ENCODE measurements around the gene OR8I2.
"Not testable (repeated sequence)": the region's sequence is repeated elsewhere in the genome, so short reads cannot be mapped to it uniquely, and the experiment has no call there.

The OR8I2 gene

DNA sequence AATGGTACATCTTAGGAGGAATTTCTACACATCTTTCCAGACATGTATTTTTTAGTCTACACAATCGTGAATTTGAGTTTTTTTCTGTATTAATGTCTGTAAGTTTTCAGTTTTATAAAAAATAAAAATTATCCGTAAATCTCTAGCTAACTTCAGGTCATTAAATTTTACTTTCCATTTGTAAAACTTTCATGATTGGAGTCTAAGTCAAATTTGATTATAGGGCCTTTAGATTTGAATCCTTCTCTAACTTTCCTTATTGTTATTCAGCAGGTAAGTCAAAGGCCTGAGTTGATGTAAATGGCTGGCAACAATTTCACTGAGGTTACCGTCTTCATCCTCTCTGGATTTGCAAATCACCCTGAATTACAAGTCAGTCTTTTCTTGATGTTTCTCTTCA is at the start of gene OR8I2:
Gene OR8I2, plus strand, starts transcription at position 301 of the 400 bp plus-strand sequence. Its CDS starts 0 bp downstream, at position 301.
- DNase-seq, result no peak

DNA sequence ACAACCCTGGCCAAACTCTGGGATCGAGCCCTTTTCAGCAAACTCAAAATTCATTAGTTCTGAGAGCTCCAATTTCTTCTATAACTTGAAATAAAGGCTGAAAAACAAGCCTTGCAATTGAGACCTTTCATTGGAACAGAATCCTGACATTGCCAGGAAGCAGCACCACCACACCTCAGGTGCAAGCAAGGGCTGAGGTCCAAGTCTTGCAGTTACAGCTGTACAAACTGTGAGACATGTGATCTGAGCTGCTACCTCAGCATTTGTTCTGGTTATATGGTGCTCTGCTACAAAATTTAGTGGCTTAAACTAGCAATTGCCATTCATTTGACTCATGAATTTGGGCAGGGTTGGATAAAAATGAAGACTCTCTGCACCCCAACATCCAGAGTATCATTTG is 47.6 kb upstream of the OR8I2 start:
- no peak for DNase-seq

GRCh38 chr11:56048480-56048879 is 44.6 kb upstream of the OR8I2 start:
- DNase-seq, result no peak

- DNase-seq, result no peak
Measured at GRCh38 chr11:56049487-56049886, 43.6 kb upstream of the OR8I2 start.

- not testable (repeated sequence) for DNase-seq
Measured at GRCh38 chr11:56056366-56056765, 36.7 kb upstream of the OR8I2 start.

GRCh38 chr11:56057661-56058237 is 35.4 kb upstream of the OR8I2 start:
- DNase-seq, result not testable (repeated sequence)

GRCh38 chr11:56058260-56058780 is 34.8 kb upstream of the OR8I2 start:
- not testable (repeated sequence) for DNase-seq

DNA sequence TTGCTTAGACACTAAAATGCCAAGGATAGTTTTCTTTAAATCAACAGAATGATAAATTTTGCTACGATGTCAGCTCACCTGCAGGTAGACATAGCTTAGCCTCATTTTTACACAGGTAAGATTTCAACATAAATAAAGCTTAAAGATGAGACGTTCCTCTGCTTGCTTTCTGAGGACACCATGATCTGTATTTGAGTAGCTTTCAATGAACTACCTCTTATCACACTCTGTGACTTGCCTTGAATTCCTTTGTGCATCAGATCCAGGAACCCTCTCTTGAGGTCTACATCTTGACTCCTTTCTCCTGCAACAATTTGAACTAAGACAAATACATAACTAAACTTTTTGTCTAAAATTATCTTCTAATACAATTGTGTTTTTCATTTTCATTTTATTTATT is 26.1 kb upstream of the OR8I2 start:
- DNase-seq, result no peak

- no peak for DNase-seq
Measured at GRCh38 chr11:56089697-56090096, 3.4 kb upstream of the OR8I2 start.

DNA sequence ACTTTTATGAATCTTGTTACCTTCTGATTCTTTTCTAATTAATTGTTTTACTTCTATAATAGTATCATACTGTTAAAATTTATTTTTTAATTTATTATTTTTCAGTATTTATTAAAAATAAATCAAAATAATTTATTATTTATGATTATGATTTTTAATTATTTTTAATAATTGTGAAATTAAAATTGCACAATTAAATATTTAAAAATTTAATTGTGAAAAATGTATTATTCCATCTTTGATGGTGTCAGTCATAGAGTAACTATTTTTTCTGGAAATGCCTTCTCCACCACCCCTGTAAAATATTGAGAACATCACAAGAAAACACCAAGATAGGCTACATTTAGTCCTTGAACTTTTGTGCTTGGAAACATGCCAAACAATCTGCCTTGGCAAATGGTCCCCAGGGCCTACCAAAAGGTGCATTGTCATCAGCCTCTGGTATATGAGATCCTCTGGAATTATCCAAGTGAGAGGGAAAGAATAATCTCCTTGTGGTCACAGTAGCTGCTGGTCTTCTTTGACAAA is 10.2 kb downstream of the OR8I2 start, which contains the start of gene OR8H2:
Gene OR8H2, plus strand, starts transcription at position 478 of the 528 bp plus-strand sequence. CDS start 1,356 bp downstream, outside the sequence.
- DNase-seq, result no peak

- DNase-seq, result no peak
Measured at GRCh38 chr11:56122073-56122472, 29.0 kb downstream of the OR8I2 start, which contains the start of gene OR8H3. TSS of gene OR8H3 (plus strand) at chr11:56122373. CDS start at chr11:56122373, 0 bp downstream.

GRCh38 chr11:56140151-56140661 is 47.1 kb downstream of the OR8I2 start, which contains the start of gene OR8J3:
TSS of gene OR8J3 (minus strand) at chr11:56140201. CDS start at chr11:56137718, 2,483 bp downstream.
- DNase-seq, result no peak

DNA sequence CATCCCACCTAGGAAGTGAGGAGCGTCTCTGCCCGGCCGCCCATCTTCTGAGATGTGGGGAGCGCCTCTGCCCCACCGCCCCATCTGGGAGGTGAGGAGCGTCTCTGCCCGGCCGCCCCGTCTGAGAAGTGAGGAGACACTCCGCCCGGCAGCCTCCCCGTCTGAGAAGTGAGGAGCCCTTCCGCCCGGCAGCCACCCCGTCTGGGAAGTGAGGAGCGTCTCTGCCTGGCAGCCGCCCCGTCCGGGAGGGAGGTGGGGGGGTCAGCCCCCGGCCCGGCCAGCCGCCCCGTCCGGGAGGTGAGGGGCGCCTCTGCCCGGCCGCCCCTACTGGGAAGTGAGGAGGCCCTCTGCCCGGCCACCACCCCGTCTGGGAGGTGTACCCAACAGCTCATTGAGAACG is 50.6 kb downstream of the OR8I2 start:
- DNase-seq, result not testable (repeated sequence)

All from KG1 (cell line).